Neural crest cell (in vitro differentiated cells): ENCODE results near the gene DNAH1. TPM values are rescaled to one million over a fixed set of nuclear protein-coding genes. Genes with fewer than 3 reads are reported as not detected.
"Not testable (repeated sequence)": the region's sequence is repeated elsewhere in the genome, so short reads cannot be mapped to it uniquely, and the experiment has no call there.

Experiments
- DNase-seq: peaks from one replicate; pipeline ENCODE4 v3.0.0; 2021; ENCODE audit warnings: low read depth, mixed read lengths, low spot score
- H3K27ac Mint-ChIP-seq: one replicate; pipeline ENCODE4 v1.8.0; 2021; ENCODE audit warnings: mild to moderate bottlenecking, mixed read lengths; ENCODE audit not compliant: unreplicated experiment
- H3K27me3 Mint-ChIP-seq: 2 replicates; pipeline ENCODE4 v1.8.0; 2021; ENCODE audit warnings: low read depth, mild to moderate bottlenecking, mixed read lengths
- H3K36me3 Mint-ChIP-seq: 2 replicates; pipeline ENCODE4 v1.8.0; 2021; ENCODE audit warnings: low read depth, mild to moderate bottlenecking, mixed read lengths
- H3K4me1 Mint-ChIP-seq: 2 replicates; pipeline ENCODE4 v1.8.0; 2021; ENCODE audit warnings: mixed read lengths
- H3K4me3 Mint-ChIP-seq: one replicate; pipeline ENCODE4 v1.8.0; 2021; ENCODE audit warnings: mild to moderate bottlenecking, mixed read lengths
- H3K9me3 Mint-ChIP-seq: 2 replicates; pipeline ENCODE4 v1.8.0; 2021; ENCODE audit warnings: mixed read lengths
- total RNA-seq: library from RNA; stranded (reverse); gene quantifications from 2 replicates; pipeline ENCODE4 v1.2.1, GENCODE V29; 2021
- TF ChIP-seq, protein P1 (sequence below): fragments of 200-600 bp; sonication (generic); conservative IDR thresholded peaks from 2 replicates; pipeline ENCODE4 v1.5.0; 2021; ENCODE audit warnings: antibody characterized with exemption, mild to moderate bottlenecking

Gene DNAH1
- total RNA-seq, 1 donor from 2014 or later: 3.2 TPM

DNA sequence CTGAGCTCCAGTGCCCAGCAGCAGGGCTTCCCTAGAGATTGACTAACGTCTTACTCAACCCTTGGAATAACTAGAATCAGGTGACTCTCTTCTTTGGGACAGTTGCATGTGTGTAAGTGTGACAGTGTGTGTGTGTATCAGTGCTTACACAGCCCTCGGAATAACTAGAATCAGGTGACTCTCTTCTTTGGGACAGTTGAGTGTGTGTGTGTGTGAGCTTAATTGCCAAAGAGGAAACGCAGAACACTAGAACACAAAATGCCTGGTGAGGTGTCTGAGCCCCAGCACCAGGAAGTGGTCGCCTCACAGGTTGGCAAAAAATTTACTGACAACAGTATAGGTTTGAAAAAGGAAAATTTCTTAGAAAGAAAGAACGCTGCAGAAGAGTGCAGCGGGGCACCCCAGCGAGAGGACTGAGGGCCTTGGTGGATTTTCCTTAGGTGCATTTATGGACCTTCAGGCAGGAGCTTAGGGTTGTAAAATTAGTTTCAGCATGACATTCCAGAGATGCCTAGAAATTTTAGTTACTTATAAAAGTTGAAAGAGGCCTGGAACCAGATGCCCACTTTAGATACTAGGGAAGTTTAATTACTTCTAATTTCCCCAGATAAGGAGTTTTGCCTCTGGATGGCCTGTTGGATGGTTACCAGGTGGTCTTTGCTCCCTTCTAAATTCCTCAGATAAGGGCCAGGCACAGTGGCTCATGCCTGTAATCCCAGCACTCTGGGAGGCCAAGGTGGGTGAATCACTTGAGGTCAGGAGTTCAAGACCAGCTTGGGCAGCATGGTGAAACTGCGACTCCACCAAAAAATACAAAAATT, 33.9 kb upstream of the DNAH1 start:
- TF ChIP-seq, protein P1, sequence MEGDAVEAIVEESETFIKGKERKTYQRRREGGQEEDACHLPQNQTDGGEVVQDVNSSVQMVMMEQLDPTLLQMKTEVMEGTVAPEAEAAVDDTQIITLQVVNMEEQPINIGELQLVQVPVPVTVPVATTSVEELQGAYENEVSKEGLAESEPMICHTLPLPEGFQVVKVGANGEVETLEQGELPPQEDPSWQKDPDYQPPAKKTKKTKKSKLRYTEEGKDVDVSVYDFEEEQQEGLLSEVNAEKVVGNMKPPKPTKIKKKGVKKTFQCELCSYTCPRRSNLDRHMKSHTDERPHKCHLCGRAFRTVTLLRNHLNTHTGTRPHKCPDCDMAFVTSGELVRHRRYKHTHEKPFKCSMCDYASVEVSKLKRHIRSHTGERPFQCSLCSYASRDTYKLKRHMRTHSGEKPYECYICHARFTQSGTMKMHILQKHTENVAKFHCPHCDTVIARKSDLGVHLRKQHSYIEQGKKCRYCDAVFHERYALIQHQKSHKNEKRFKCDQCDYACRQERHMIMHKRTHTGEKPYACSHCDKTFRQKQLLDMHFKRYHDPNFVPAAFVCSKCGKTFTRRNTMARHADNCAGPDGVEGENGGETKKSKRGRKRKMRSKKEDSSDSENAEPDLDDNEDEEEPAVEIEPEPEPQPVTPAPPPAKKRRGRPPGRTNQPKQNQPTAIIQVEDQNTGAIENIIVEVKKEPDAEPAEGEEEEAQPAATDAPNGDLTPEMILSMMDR: no peak
- H3K36me3 Mint-ChIP-seq: peaks cover 5% of the 10 kb centered on the region
- peaks cover 24% of the 10 kb centered on the region for H3K4me1 Mint-ChIP-seq
- H3K4me3 Mint-ChIP-seq: peak overlapping the region; percentile 54
- H3K9me3 Mint-ChIP-seq: no peaks in the 10 kb centered on the region
- no peak overlapping the region for H3K27ac Mint-ChIP-seq
- no peak for DNase-seq
- no peaks in the 10 kb centered on the region for H3K27me3 Mint-ChIP-seq

DNA sequence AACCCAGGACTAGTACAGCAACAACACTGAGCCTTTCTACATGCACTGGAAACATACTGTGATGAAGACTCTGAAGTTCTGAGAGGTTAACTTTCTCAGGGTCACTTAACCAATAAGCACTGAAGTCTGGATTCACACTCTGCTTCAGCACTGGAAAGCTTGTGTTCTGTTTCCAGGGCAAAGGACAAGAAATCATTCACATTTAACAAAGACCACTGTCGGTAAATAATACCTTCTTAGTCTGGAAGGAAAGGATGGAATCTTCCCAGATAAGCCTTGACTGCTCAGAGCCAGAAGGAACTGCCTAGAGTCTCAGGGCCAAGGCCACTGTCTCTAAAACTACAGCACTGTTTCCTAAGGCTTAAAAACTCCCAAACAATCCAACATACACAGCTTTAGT, 32.8 kb upstream of the DNAH1 start:
- TF ChIP-seq, protein P1: no peak
- H3K4me3 Mint-ChIP-seq: peak overlapping the region; percentile 72
- H3K27me3 Mint-ChIP-seq: no peaks in the 10 kb centered on the region
- no peak for DNase-seq
- no peaks in the 10 kb centered on the region for H3K9me3 Mint-ChIP-seq
- no peak overlapping the region for H3K27ac Mint-ChIP-seq
- H3K4me1 Mint-ChIP-seq: peaks cover 24% of the 10 kb centered on the region
- H3K36me3 Mint-ChIP-seq: no peaks in the 10 kb centered on the region

DNA sequence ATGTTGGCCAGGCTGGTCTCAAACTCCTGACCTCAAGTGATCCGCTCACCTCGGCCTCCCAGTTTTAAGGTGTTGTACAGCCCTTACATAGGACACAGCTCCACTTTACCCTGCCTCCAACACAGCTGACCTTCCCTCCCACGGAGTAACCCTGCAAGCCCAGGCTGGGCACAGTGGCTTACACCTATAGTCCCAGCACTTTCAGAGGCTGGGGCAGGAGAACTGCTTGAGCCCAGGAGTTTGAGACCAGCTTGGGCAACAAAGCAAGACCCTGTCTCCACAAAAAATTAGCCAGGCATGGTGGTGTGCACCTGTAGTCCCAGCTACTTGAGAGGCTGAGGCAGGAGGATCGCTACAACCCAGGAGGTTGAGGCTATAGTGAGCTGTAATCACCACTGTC, 32.1 kb upstream of the DNAH1 start:
- not testable (repeated sequence) for DNase-seq, H3K9me3 Mint-ChIP-seq, H3K36me3 Mint-ChIP-seq, H3K27ac Mint-ChIP-seq, H3K27me3 Mint-ChIP-seq
- Mint-ChIP-seq H3K4me3 (peak overlapping the region; percentile 41), H3K4me1 (peaks cover 24% of the 10 kb centered on the region)

DNA sequence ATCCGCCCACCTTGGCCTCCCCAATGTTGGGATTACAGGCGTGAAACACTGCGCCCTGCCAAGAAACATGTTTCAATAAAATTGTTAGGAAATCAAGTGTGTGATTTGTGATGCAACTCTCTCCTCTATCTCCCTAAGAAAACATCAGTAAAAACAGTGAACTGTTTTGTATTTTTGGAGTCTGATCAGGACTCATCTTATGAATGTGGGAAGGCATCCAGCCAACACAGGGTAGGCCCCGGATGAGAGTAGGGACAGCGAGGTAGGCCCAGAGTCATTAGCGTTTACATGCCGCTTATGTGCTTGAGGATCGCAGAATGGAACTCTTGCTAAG, 29.4 kb upstream of the DNAH1 start:
- H3K27ac Mint-ChIP-seq: peak overlapping the region; percentile 96
- TF ChIP-seq, protein P1: no peak
- no peaks in the 10 kb centered on the region for H3K36me3 Mint-ChIP-seq
- no peak for DNase-seq
- H3K27me3 Mint-ChIP-seq: no peaks in the 10 kb centered on the region
- H3K4me1 Mint-ChIP-seq: peaks cover 10% of the 10 kb centered on the region
- peak overlapping the region; percentile 99 for H3K4me3 Mint-ChIP-seq
- no peaks in the 10 kb centered on the region for H3K9me3 Mint-ChIP-seq

DNA sequence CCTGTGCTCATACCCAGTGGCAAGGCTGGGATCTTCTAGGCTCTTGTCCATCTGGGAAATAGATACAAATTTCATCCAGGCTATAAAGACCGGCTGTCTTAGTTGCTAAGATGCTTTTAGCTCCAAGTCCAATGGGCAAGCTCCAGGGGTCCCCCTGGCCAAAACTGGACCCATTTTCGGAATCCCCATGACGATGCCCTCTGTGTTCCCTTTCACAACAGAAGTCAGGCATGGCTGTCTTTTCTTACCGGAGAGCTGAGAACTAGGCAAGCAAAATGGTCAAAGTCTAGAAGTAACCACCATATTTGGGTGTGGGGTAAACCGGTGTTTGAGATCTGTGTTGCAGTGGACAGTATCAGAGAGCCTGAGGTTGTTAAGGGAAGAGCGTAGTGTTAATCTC, 27.4 kb upstream of the DNAH1 start:
- no peak for DNase-seq
- TF ChIP-seq, protein P1: no peak
- Mint-ChIP-seq H3K36me3 (no peaks in the 10 kb centered on the region), H3K27me3 (no peaks in the 10 kb centered on the region), H3K9me3 (no peaks in the 10 kb centered on the region), H3K27ac (no peak overlapping the region), H3K4me1 (peaks cover 10% of the 10 kb centered on the region), H3K4me3 (peak overlapping the region; percentile 99)

DNA sequence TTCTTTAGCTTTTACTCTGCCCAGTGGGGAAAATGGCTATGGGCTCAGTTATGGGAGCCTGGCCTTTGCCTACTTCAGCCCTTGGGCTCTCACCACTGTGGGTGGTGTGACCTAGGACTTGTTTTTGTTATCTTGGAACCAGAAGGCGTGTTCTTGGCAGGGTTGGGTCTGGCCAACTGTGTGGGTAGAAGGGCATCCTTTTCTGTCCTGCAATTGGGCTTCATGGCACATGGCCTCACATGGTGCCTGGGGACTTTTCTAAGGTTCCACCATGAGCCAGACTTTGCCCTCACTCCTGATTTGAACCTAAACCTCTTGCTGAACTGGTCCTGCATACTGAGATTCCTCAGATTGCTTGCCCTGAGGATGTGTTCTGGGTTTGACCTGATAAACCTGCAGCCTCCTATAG, 26.8 kb upstream of the DNAH1 start:
- DNase-seq: no peak
- Mint-ChIP-seq H3K27me3 (no peaks in the 10 kb centered on the region), H3K4me3 (peak overlapping the region; percentile 99), H3K9me3 (no peaks in the 10 kb centered on the region), H3K36me3 (no peaks in the 10 kb centered on the region), H3K4me1 (peaks cover 10% of the 10 kb centered on the region), H3K27ac (no peak overlapping the region)
- TF ChIP-seq, protein P1: no peak
